HG03558 (cell line): ENCODE measurements around the gene MAGEC3.
"Not testable (repeated sequence)": the region's sequence is repeated elsewhere in the genome, so short reads cannot be mapped to it uniquely, and the experiment has no call there.

Source experiments
- ATAC-seq: cut with Tn5 transposase; IDR thresholded peaks from one replicate; pipeline ENCODE4 v1.9.1; 2021; ENCODE audit warnings: moderate number of reproducible peaks; ENCODE audit not compliant: unreplicated experiment; ENCODE audit errors: extremely low read depth

Gene MAGEC3

GRCh38 chrX:141838016-141838415, at the start of gene MAGEC3:
Gene MAGEC3 (plus strand): TSS chrX:141838316. CDS start chrX:141838316, 0 bp downstream.
- no peak for ATAC-seq

GRCh38 chrX:141791856-141792255, 46.3 kb upstream of the MAGEC3 start:
- ATAC-seq, result no peak

GRCh38 chrX:141811438-141811837, 26.7 kb upstream of the MAGEC3 start:
- ATAC-seq, result no peak

GRCh38 chrX:141814213-141814857, 23.8 kb upstream of the MAGEC3 start:
- no peak for ATAC-seq

GRCh38 chrX:141815904-141816303, 22.2 kb upstream of the MAGEC3 start:
- no peak for ATAC-seq

GRCh38 chrX:141832247-141832646, 5.9 kb upstream of the MAGEC3 start:
- ATAC-seq, result no peak

GRCh38 chrX:141839856-141840255, 1.7 kb downstream of the MAGEC3 start:
- ATAC-seq, result no peak

GRCh38 chrX:141857479-141857878, 19.4 kb downstream of the MAGEC3 start:
- no peak for ATAC-seq

GRCh38 chrX:141879616-141880015, 41.5 kb downstream of the MAGEC3 start:
- no peak for ATAC-seq

GRCh38 chrX:141888811-141889210, 50.7 kb downstream of the MAGEC3 start:
- ATAC-seq, result not testable (repeated sequence)

GRCh38 chrX:141894733-141895132, 56.6 kb downstream of the MAGEC3 start:
- no peak for ATAC-seq

- no peak for ATAC-seq
These were observed 59.6 kb downstream of the MAGEC3 start for GRCh38 chrX:141897690-141898089.

- ATAC-seq, result no peak
These were observed 64.2 kb downstream of the MAGEC3 start for GRCh38 chrX:141902366-141902765.

GRCh38 chrX:141903400-141904155, 65.5 kb downstream of the MAGEC3 start, which contains the start of gene MAGEC1:
Gene MAGEC1 (plus strand): TSS chrX:141903894. CDS start chrX:141905073, 1,179 bp downstream.
- no peak for ATAC-seq

GRCh38 chrX:141904262-141904661, 66.1 kb downstream of the MAGEC3 start:
- no peak for ATAC-seq

- ATAC-seq, result no peak
These were observed 79.7 kb downstream of the MAGEC3 start for GRCh38 chrX:141917801-141918200.

- no peak for ATAC-seq
These were observed 86.2 kb downstream of the MAGEC3 start for GRCh38 chrX:141924293-141924692.

GRCh38 chrX:141928432-141928831, 90.3 kb downstream of the MAGEC3 start:
- ATAC-seq, result no peak

- ATAC-seq, result no peak
These were observed 96.0 kb downstream of the MAGEC3 start for GRCh38 chrX:141934059-141934641.

- ATAC-seq, result no peak
These were observed 97.5 kb downstream of the MAGEC3 start for GRCh38 chrX:141935645-141936044.

GRCh38 chrX:141936080-141936479, 98.0 kb downstream of the MAGEC3 start:
- no peak for ATAC-seq
